H1 (cell line): Measurements from ENCODE around the gene DUOXA2. TPM values are rescaled to one million over a fixed set of nuclear protein-coding genes. Genes with fewer than 3 reads are reported as not detected.
A peak's percentile ranks its signal among the peaks of the same experiment; 100 is the strongest.

Source experiments
- CTCF ChIA-PET: fragments of 300-600 bp; sonication (Branson Sonifier 250); formaldehyde crosslinking; loops from one replicate; lab custom pipeline; 2021; ENCODE audit not compliant: partially characterized antibody; lab: Charles Lee
- POLR2A ChIA-PET: fragments of 300-600 bp; sonication (Branson Sonifier 250); formaldehyde crosslinking; loops from one replicate; lab custom pipeline; 2021; ENCODE audit warnings: inconsistent platforms; ENCODE audit not compliant: partially characterized antibody; lab: Charles Lee
- DNase-seq, 2 experiments: peaks; one replicate each; pipeline versions ENCODE4 v3.0.0 to v3.0.0-alpha.2; 2010 to 2022; ENCODE audit warnings: low spot score in 2 of 2, low read depth in 1 of 2, mixed read lengths in 1 of 2
- FAIRE-seq: peaks from 2 replicates; lab custom pipeline; 2011; peaks lifted over from hg19 to GRCh38; lab: Jason Lieb, UNC
- H2AFZ ChIP-seq: 2 replicates; pipeline ENCODE4 v1.8.1; 2012; ENCODE audit warnings: low read length, inconsistent platforms
- H2AK5ac ChIP-seq: 2 replicates; pipeline ENCODE4 v1.6.1; 2013; ENCODE audit warnings: low read depth, low read length
- H2BK120ac ChIP-seq: replicated peaks from 2 replicates; pipeline ENCODE3; 2013; ENCODE audit warnings: low read depth, low read length, inconsistent platforms
- H2BK12ac ChIP-seq: 2 replicates; pipeline ENCODE4 v1.6.1; 2013; ENCODE audit warnings: low read depth, low read length
- H2BK15ac ChIP-seq: 2 replicates; pipeline ENCODE4 v1.6.1; 2013; ENCODE audit warnings: low read length
- H2BK20ac ChIP-seq: 2 replicates; pipeline ENCODE4 v1.6.1; 2013; ENCODE audit warnings: low read length
- H2BK5ac ChIP-seq: 2 replicates; pipeline ENCODE4 v1.6.1; 2013; ENCODE audit warnings: low read depth, low read length
- H3K14ac ChIP-seq: 2 replicates; pipeline ENCODE4 v1.6.1; 2013; ENCODE audit warnings: inconsistent platforms; ENCODE audit not compliant: insufficient read length
- H3K18ac ChIP-seq: 2 replicates; pipeline ENCODE4 v1.6.1; 2013; ENCODE audit warnings: low read length; ENCODE audit errors: extremely low read depth
- H3K23ac ChIP-seq: 2 replicates; pipeline ENCODE4 v1.6.1; 2013; ENCODE audit warnings: inconsistent platforms; ENCODE audit not compliant: insufficient read length
- H3K23me2 ChIP-seq: 2 replicates; pipeline ENCODE4 v1.6.1; 2013; ENCODE audit warnings: low read depth, low read length
- H3K27ac ChIP-seq: 2 replicates; pipeline ENCODE4 v1.6.1; 2011; ENCODE audit warnings: low read depth, low read length, inconsistent platforms
- H3K27me3 ChIP-seq, 4 experiments: replicated peaks in 1 of 4; 1 replicate in 1 of 4; 2 replicates in 3 of 4; pipeline versions ENCODE4 v1.6.1 to v1.8.1; 2011 to 2013; ENCODE audit warnings: low read length in 3 of 4, mild to moderate bottlenecking in 3 of 4, inconsistent platforms in 2 of 4, mixed read lengths in 2 of 4, moderate library complexity in 1 of 4; ENCODE audit not compliant: control insufficient read depth in 3 of 4, insufficient read depth in 3 of 4; ENCODE audit errors: extremely low read depth in 1 of 4
- H3K36me3 ChIP-seq, 4 experiments: 2 replicates each; pipeline versions ENCODE4 v1.6.1 to v1.8.1; 2011 to 2013; ENCODE audit warnings: mild to moderate bottlenecking in 4 of 4, low read length in 3 of 4, moderate library complexity in 2 of 4, control low read depth in 1 of 4, inconsistent platforms in 1 of 4; ENCODE audit not compliant: insufficient read depth in 4 of 4, control insufficient read depth in 2 of 4
- H3K4ac ChIP-seq: replicated peaks from 2 replicates; pipeline ENCODE3; 2013; ENCODE audit warnings: low read length, low read depth, mixed read lengths, inconsistent platforms; ENCODE audit not compliant: insufficient read length
- H3K4me1 ChIP-seq, 4 experiments: replicated peaks in 1 of 4; 1 replicate in 1 of 4; 2 replicates in 3 of 4; pipeline versions ENCODE4 v1.6.1 to v1.8.1; 2011 to 2013; ENCODE audit warnings: low read length in 3 of 4, inconsistent platforms in 2 of 4, mixed read lengths in 1 of 4; ENCODE audit not compliant: insufficient read depth in 4 of 4, control insufficient read depth in 3 of 4
- H3K4me2 ChIP-seq, 2 experiments: 2 replicates each; pipeline versions ENCODE4 v1.6.1 to v1.8.1; 2011 to 2013; ENCODE audit warnings: low read depth in 2 of 2, low read length in 2 of 2, control low read depth in 1 of 2, inconsistent platforms in 1 of 2, mild to moderate bottlenecking in 1 of 2; ENCODE audit not compliant: insufficient read depth in 1 of 2
- H3K4me3 ChIP-seq, 4 experiments: fragments of 200-600, 300-600 bp in 1 of 4; sonication (generic), shearing (Covaris generic), sonication (Bioruptor Twin) in 1 of 4; 2 replicates each; pipeline versions ENCODE4 v1.5.1 to v1.8.1; 2011 to 2016; ENCODE audit warnings: low read length in 4 of 4, low read depth in 3 of 4, control low read depth in 2 of 4, inconsistent platforms in 2 of 4, mild to moderate bottlenecking in 2 of 4, mixed read lengths in 1 of 4, moderate library complexity in 1 of 4; ENCODE audit not compliant: insufficient read depth in 2 of 4; ENCODE audit errors: extremely low read depth in 1 of 4
- H3K56ac ChIP-seq: replicated peaks from 2 replicates; pipeline ENCODE3; 2013; ENCODE audit warnings: low read depth, mild to moderate bottlenecking, mixed read lengths, low read length, inconsistent platforms; ENCODE audit not compliant: insufficient read length
- H3K79me1 ChIP-seq: 2 replicates; pipeline ENCODE4 v1.6.1; 2013; ENCODE audit warnings: low read depth, low read length, control low read depth
- H3K79me2 ChIP-seq, 2 experiments: 2 replicates each; pipeline versions ENCODE4 v1.6.1 to v1.8.1; 2012 to 2013; ENCODE audit warnings: low read length in 2 of 2, mild to moderate bottlenecking in 2 of 2, inconsistent platforms in 1 of 2; ENCODE audit not compliant: insufficient read depth in 2 of 2, control insufficient read depth in 1 of 2
- H3K9ac ChIP-seq, 4 experiments: replicated peaks in 1 of 4; 1 replicate in 1 of 4; 2 replicates in 3 of 4; pipeline versions ENCODE4 v1.6.1 to v1.8.1; 2011 to 2013; ENCODE audit warnings: low read depth in 3 of 4, low read length in 3 of 4, control low read depth in 2 of 4, mild to moderate bottlenecking in 2 of 4, moderate library complexity in 2 of 4, inconsistent platforms in 1 of 4; ENCODE audit errors: extremely low read depth in 1 of 4
- H3K9me3 ChIP-seq, 2 experiments: 2 replicates each; pipeline versions ENCODE4 v1.6.1 to v1.8.1; 2012 to 2013; ENCODE audit warnings: mild to moderate bottlenecking in 2 of 2, moderate library complexity in 2 of 2, control low read depth in 1 of 2, inconsistent platforms in 1 of 2, low read depth in 1 of 2, low read length in 1 of 2, mixed read lengths in 1 of 2; ENCODE audit not compliant: insufficient read depth in 2 of 2
- H4K20me1 ChIP-seq, 2 experiments: replicated peaks in 1 of 2; 2 replicates each; pipeline versions ENCODE3 to v1.8.1; 2011 to 2013; ENCODE audit warnings: inconsistent platforms in 2 of 2, low read length in 2 of 2, mild to moderate bottlenecking in 1 of 2; ENCODE audit not compliant: insufficient read depth in 2 of 2, control insufficient read depth in 1 of 2
- H4K5ac ChIP-seq: 2 replicates; pipeline ENCODE4 v1.6.1; 2013; ENCODE audit warnings: low read length, low read depth, mixed read lengths, inconsistent platforms; ENCODE audit not compliant: insufficient read length
- H4K8ac ChIP-seq: 2 replicates; pipeline ENCODE4 v1.8.0; 2013; ENCODE audit warnings: mild to moderate bottlenecking, moderate library complexity, low read length, inconsistent platforms; ENCODE audit not compliant: insufficient read depth; ENCODE audit errors: extremely low read depth
- H4K91ac ChIP-seq: replicated peaks from 2 replicates; pipeline ENCODE3; 2013; ENCODE audit warnings: low read length, mixed read lengths, inconsistent platforms; ENCODE audit not compliant: insufficient read length
- CBX5 ChIP-seq: fragments of 300-800, 300-1000 bp; sonication (generic); IDR thresholded peaks from 2 replicates; pipeline ENCODE4 v1.7.1; 2016; ENCODE audit warnings: antibody characterized with exemption, low read length, low read depth
- CBX8 ChIP-seq: fragments of 300-800, 300-1000 bp; sonication (generic); IDR thresholded peaks from 2 replicates; pipeline ENCODE4 v1.7.1; 2016; ENCODE audit warnings: low read depth, low read length, borderline replicate concordance
- RNF2 ChIP-seq: fragments of 200-900, 300-1000 bp; sonication (generic); IDR thresholded peaks from 2 replicates; pipeline ENCODE4 v1.7.1; 2016; ENCODE audit warnings: borderline replicate concordance, low read depth, mild to moderate bottlenecking, antibody characterized with exemption, low read length; ENCODE audit not compliant: poor library complexity, severe bottlenecking; ENCODE audit errors: missing control alignments
- SAP30 ChIP-seq: fragments of 300-600 bp; sonication (generic); IDR thresholded peaks from 2 replicates; pipeline ENCODE4 v1.7.1; 2012; ENCODE audit warnings: low read length, moderate library complexity, mild to moderate bottlenecking, inconsistent platforms; ENCODE audit not compliant: insufficient read depth, insufficient replicate concordance
- SP4 ChIP-seq: IDR thresholded peaks from 2 replicates; pipeline ENCODE4 v1.6.1; 2012; ENCODE audit warnings: low read length, inconsistent platforms
- TCF12 ChIP-seq: IDR thresholded peaks from 2 replicates; pipeline ENCODE4 v1.6.1; 2011; ENCODE audit warnings: low read depth, mild to moderate bottlenecking, low read length
- WGBS, 2 experiments: shearing (Covaris generic) in 1 of 2; methylation state at CpG; one replicate each; pipeline versions ENCODE4 v1.1.6 to v1.1.7; 2013 to 2015; ENCODE audit warnings: low lambda C conversion rate in 2 of 2, mixed read lengths in 2 of 2, inconsistent platforms in 1 of 2, low coverage in 1 of 2, missing lambda C conversion rate in 1 of 2; ENCODE audit not compliant: insufficient replicate concordance in 2 of 2, insufficient coverage in 1 of 2, insufficient read length in 1 of 2; ENCODE audit errors: extremely low coverage in 1 of 2, missing lambda C conversion rate in 1 of 2; 5-methylcytosine and 5-hydroxymethylcytosine counted together
- polyA plus RNA-seq, 7 experiments: library from polyadenylated mRNA; depleted of rRNA in 3 of 7; stranded (reverse) in 5 of 7; unstranded in 2 of 7; fragments of >200 nt in 5 of 7; fragments of 200-250 nt in 2 of 7; gene quantifications; 1 replicate in 5 of 7; 2 replicates in 1 of 7; 4 replicates in 1 of 7; pipeline versions ENCODE4 v1.2.1 to v1.2.3, GENCODE V29; 2011 to 2013; ENCODE audit warnings: missing spikeins in 2 of 7, mixed read lengths in 2 of 7
- total RNA-seq: library from RNA; stranded (reverse); fragmentation: NEBNext Ultra II Directional; extraction: Animal tissue kit (Norgen Biotek cat#: 25700); gene quantifications from 2 replicates; pipeline ENCODE4 v1.2.1, GENCODE V29; 2021

The DUOXA2 gene
- total and polyA plus RNA-seq, 2 of the 8 experiments (the other 6 are each of a cell fraction or from before 2014, with no cell fraction given): 0.05 TPM; not detected in 1

- Histone ChIP-seq H3K23ac (no peak overlapping the region), H2BK5ac (no peak overlapping the region), H3K56ac (no peak overlapping the region), H4K91ac (no peak overlapping the region), H3K79me1 (no peaks in the 10 kb centered on the region), H3K9ac (no peak overlapping the region), H2BK15ac (peak overlapping the region; percentile 88; the same call in 1 of the 2 replicates), H2AK5ac (no peak overlapping the region), H3K36me3 (peaks cover 0 to 7% (median 0%) of the 10 kb centered on the region in 4 experiments; a peak in 1 of 8 replicates), H2BK20ac (peak overlapping the region; percentile 32; the same call in 1 of the 2 replicates), H2AFZ (no peak overlapping the region), H3K4me3 (no peak overlapping the region), H3K9me3 (no peaks in the 10 kb centered on the region; a peak in 1 of 4 replicates), H4K20me1 (peaks cover 21 to 44% of the 10 kb centered on the region in 2 experiments), H3K4me2 (no peak overlapping the region; a peak in 1 of 4 replicates), H3K27ac (no peak overlapping the region), H3K18ac (no peak overlapping the region), H3K23me2 (peaks cover 6% of the 10 kb centered on the region; the same call in 1 of the 2 replicates), H2BK12ac (peak overlapping the region; percentile 60; the same call in 1 of the 2 replicates), H3K79me2 (no peaks in the 10 kb centered on the region), H4K8ac (no peak overlapping the region), H3K27me3 (peaks cover 73 to 81% (median 74%) of the 10 kb centered on the region in 4 experiments), H2BK120ac (no peak overlapping the region), H4K5ac (no peak overlapping the region), H3K14ac (no peak overlapping the region), H3K4ac (no peak overlapping the region), H3K4me1 (peaks cover 0 to 31% (median 24%) of the 10 kb centered on the region in 4 experiments; a peak in 6 of 7 replicates)
- TF ChIP-seq RNF2 (no peak), SAP30 (no peak), TCF12 (no peak), CBX5 (no peak), CBX8 (no peak; the same call in 1 of the 2 replicates), SP4 (no peak)
- FAIRE-seq: no peak
- DNase-seq: no peak
- CTCF ChIA-PET: interaction anchor here (1.0 to 5.5 kb wide), 7 partner anchors 10 to 261 kb away, joined by 3 to 45 read pairs (median 4); partner anchors contain the start of genes DUOX1 and DUOXA1
- WGBS, 2 experiments: 27% methylated on average over 7 of the region's 7 CpGs; no CpG with 5 or more reads in 1 of the 2 experiments
- POLR2A ChIA-PET: interaction anchor here (1.3 kb wide), 1 partner anchor 50 kb away, joined by 3 read pairs; no protein-coding TSS in a partner anchor
Observed at GRCh38 chr15:45115312-45115820, 1.2 kb downstream of the DUOXA2 start.
